Activated B cell treated with CpG ODN at 0.5 μM for 24 hours (primary cell): ENCODE results near the gene NEK4. TPM values are rescaled to one million over a fixed set of nuclear protein-coding genes. Genes with fewer than 3 reads are reported as not detected.
"Not testable (repeated sequence)": the region's sequence is repeated elsewhere in the genome, so short reads cannot be mapped to it uniquely, and the experiment has no call there.

Source experiments
- ATAC-seq: fragments of 200-7000 bp; cut with Tn5 transposase; one replicate; pipeline ENCODE4 v1.10.0; 2021; ENCODE audit warnings: low read depth, mild to moderate bottlenecking, moderate library complexity
- CTCF ChIA-PET: fragments of 350-600 bp; sonication (Branson Sonifier 250); formaldehyde crosslinking; loops from one replicate; lab custom pipeline; 2021; ENCODE audit warnings: antibody characterized with exemption; lab: Charles Lee
- POLR2A ChIA-PET: fragments of 350-600 bp; sonication (Branson Sonifier 250); formaldehyde crosslinking; loops from one replicate; lab custom pipeline; 2021; ENCODE audit warnings: antibody characterized with exemption; lab: Charles Lee
- DNase-seq: peaks from one replicate; pipeline ENCODE4 v3.0.0; 2022
- H3K27ac Mint-ChIP-seq: one replicate; pipeline ENCODE4 v1.8.0; 2020; ENCODE audit warnings: mixed read lengths
- H3K27me3 Mint-ChIP-seq: one replicate; pipeline ENCODE4 v1.8.0; 2021; ENCODE audit warnings: mixed read lengths
- H3K36me3 Mint-ChIP-seq: one replicate; pipeline ENCODE4 v1.8.0; 2021; ENCODE audit warnings: low read depth, mixed read lengths
- H3K4me1 Mint-ChIP-seq: one replicate; pipeline ENCODE4 v1.8.0; 2021; ENCODE audit warnings: mixed read lengths
- H3K4me3 Mint-ChIP-seq: one replicate; pipeline ENCODE4 v1.8.0; 2020; ENCODE audit warnings: mild to moderate bottlenecking, mixed read lengths
- H3K9me3 Mint-ChIP-seq: one replicate; pipeline ENCODE4 v1.8.0; 2020; ENCODE audit warnings: mixed read lengths
- CTCF ChIP-seq: fragments of 200-600 bp; IDR thresholded peaks from one replicate; pipeline ENCODE4 v1.8.0; 2022; ENCODE audit warnings: antibody characterized with exemption, mild to moderate bottlenecking
- intact Hi-C: fragments of 100-400 bp; cut with micrococcal nuclease; formaldehyde crosslinking; loops from one replicate; pipeline ENCODE4 v1.15.1; 2024
- total RNA-seq: library from RNA; stranded (reverse); gene quantifications from 2 replicates; pipeline ENCODE4 v1.2.3, GENCODE V29; 2022

NEK4 gene
- total RNA-seq, 1 donor from 2014 or later: 24.5 TPM

GRCh38 chr3:52777959-52778805 lies 7.4 kb upstream of the NEK4 start:
- Mint-ChIP-seq H3K36me3 (no peaks in the 10 kb centered on the region), H3K4me3 (no peak overlapping the region), H3K27me3 (no peaks in the 10 kb centered on the region), H3K27ac (peak overlapping the region; percentile 71), H3K4me1 (peaks cover 14% of the 10 kb centered on the region), H3K9me3 (no peaks in the 10 kb centered on the region)
- TF ChIP-seq CTCF: no peak
- ATAC-seq (no peak), DNase-seq (peak; percentile 10)
- CTCF ChIA-PET: no interaction called here
- POLR2A ChIA-PET: interaction anchor here (2.3 kb wide), 1 partner anchor 8 kb away, joined by 44 read pairs; the partner anchor contains the start of gene NEK4
- intact Hi-C loops: loop anchor here (2.0 to 10.0 kb wide), 2 partner anchors 243 to 269 kb away; partner anchors contain the start of genes NT5DC2, SFMBT1 and UQCC5

GRCh38 chr3:52777127-52777958 lies 6.6 kb upstream of the NEK4 start, which contains the start of gene ITIH1:
Gene ITIH1, plus strand, starts transcription at chr3:52777599. Its CDS starts 17 bp downstream, at chr3:52777616.
- POLR2A ChIA-PET: no interaction called here
- no peak within 1 kb of the TSS for H3K4me3 Mint-ChIP-seq
- H3K27ac Mint-ChIP-seq: no peak within 1 kb of the TSS
- peaks cover 14% of the 10 kb centered on the region for H3K4me1 Mint-ChIP-seq
- H3K9me3 Mint-ChIP-seq: no peaks in the 10 kb centered on the region
- H3K36me3 Mint-ChIP-seq: no peaks in the 10 kb centered on the region
- CTCF ChIA-PET: no interaction called here
- DNase-seq: peak; percentile 8
- no peak for ATAC-seq
- no peak for TF ChIP-seq CTCF
- no peaks in the 10 kb centered on the region for H3K27me3 Mint-ChIP-seq
- intact Hi-C loops: loop anchor here (10.0 kb wide), 1 partner anchor 243 kb away; the partner anchor contains the start of genes NT5DC2 and UQCC5

- H3K36me3 Mint-ChIP-seq, H3K9me3 Mint-ChIP-seq, ATAC-seq, H3K27me3 Mint-ChIP-seq, H3K27ac Mint-ChIP-seq, DNase-seq, H3K4me3 Mint-ChIP-seq, POLR2A ChIA-PET, CTCF ChIA-PET: not testable (repeated sequence)
- intact Hi-C loops: loop anchor here (10.0 kb wide), 1 partner anchor 242 kb away; the partner anchor contains the start of genes NT5DC2 and UQCC5
- H3K4me1 Mint-ChIP-seq: peaks cover 14% of the 10 kb centered on the region
Measured at GRCh38 chr3:52776486-52776885, 5.7 kb upstream of the NEK4 start.

DNA sequence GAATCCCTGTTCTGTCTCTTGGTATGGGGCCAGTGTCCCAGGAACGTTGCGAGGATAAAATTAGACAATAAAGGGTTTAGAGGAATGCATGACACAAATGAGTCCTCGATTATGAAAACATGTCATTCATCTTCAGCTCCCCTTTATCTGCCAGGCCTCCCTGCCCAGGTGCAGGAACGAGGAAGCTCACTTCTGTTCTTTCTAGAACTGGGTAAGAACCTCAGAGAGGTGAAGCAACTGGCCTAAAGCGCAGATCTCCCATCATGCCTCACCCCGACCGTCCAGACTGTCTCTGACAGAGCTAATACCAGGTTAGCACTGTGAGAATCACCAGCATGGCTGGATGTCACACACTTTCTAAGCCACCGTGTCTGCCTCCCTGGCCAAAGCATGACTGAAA lies 5.1 kb upstream of the NEK4 start:
- CTCF ChIA-PET: no interaction called here

More for the DNA sequence above, 5.1 kb upstream of the NEK4 start:
- no peaks in the 10 kb centered on the region for H3K9me3 Mint-ChIP-seq
- no peak for TF ChIP-seq CTCF
- no peaks in the 10 kb centered on the region for H3K27me3 Mint-ChIP-seq
- H3K36me3 Mint-ChIP-seq: no peaks in the 10 kb centered on the region
- DNase-seq: no peak
- H3K4me3 Mint-ChIP-seq: no peak overlapping the region
- intact Hi-C loops: loop anchor here (10.0 kb wide), 1 partner anchor 241 kb away; the partner anchor contains the start of genes NT5DC2 and UQCC5
- peaks cover 19% of the 10 kb centered on the region for H3K4me1 Mint-ChIP-seq
- POLR2A ChIA-PET: no interaction called here
- ATAC-seq: no peak
- no peak overlapping the region for H3K27ac Mint-ChIP-seq
